ENCODE results near the gene INO80.

DNA sequence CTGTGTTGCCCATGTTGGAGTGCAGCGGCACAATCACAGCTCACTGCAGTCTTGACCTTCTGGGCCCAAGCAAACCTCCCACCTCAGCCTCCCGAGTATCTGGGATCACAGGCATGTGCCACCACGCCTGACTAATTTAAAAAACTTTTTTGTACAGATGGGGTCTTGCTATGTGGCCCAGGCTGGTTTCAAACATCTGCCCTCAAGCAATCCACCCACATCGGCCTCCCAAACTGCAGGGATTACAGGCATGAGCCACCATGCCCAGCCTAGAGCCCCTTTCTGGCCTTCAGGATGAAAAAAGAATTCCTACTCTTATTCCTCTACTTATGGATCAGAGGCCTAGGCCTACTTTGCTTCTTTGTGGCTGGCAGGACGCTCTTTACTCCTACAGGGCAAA, 123.3 kb downstream of the INO80 start:
- no peak for TF ChIP-seq POLR2A (IDR thresholded peaks at IDR 0.05)
- TF ChIP-seq, protein P1, sequence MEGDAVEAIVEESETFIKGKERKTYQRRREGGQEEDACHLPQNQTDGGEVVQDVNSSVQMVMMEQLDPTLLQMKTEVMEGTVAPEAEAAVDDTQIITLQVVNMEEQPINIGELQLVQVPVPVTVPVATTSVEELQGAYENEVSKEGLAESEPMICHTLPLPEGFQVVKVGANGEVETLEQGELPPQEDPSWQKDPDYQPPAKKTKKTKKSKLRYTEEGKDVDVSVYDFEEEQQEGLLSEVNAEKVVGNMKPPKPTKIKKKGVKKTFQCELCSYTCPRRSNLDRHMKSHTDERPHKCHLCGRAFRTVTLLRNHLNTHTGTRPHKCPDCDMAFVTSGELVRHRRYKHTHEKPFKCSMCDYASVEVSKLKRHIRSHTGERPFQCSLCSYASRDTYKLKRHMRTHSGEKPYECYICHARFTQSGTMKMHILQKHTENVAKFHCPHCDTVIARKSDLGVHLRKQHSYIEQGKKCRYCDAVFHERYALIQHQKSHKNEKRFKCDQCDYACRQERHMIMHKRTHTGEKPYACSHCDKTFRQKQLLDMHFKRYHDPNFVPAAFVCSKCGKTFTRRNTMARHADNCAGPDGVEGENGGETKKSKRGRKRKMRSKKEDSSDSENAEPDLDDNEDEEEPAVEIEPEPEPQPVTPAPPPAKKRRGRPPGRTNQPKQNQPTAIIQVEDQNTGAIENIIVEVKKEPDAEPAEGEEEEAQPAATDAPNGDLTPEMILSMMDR (IDR thresholded peaks at IDR 0.05), result no peak
- no peak for TF ChIP-seq POLR2AphosphoS5 (IDR thresholded peaks at IDR 0.05)

All from breast epithelium (tissue), 3 donors.